Vagina (tissue), 2 donors: ENCODE measurements around the gene IL6. TPM values are rescaled to one million over a fixed set of nuclear protein-coding genes. Genes with fewer than 3 reads are reported as not detected.

Experiments used
- DNase-seq, 2 donors: peaks; one replicate each; pipeline ENCODE4 v3.0.0-alpha.2; 2017; ENCODE audit errors: extremely low spot score in 2 of 2
- H3K27ac ChIP-seq: fragments of 200-600 bp; sonication (generic); one replicate; pipeline ENCODE4 v1.5.1; 2019
- H3K27me3 ChIP-seq: fragments of 200-600 bp; sonication (generic); one replicate; pipeline ENCODE4 v1.5.1; 2019
- H3K36me3 ChIP-seq, 2 donors: fragments of 200-600 bp; sonication (generic); one replicate each; pipeline ENCODE4 v1.5.1; 2017 to 2019
- H3K4me1 ChIP-seq: fragments of 200-600 bp; sonication (generic); one replicate; pipeline ENCODE4 v1.5.1; 2019
- H3K4me3 ChIP-seq, 2 donors: fragments of 200-600 bp; sonication (generic); 1 replicate in 1 of 2; 2 replicates in 1 of 2; pipeline ENCODE4 v1.5.1; 2016 to 2019
- H3K9me3 ChIP-seq: fragments of 200-600 bp; sonication (generic); one replicate; pipeline ENCODE4 v1.5.1; 2019
- POLR2A ChIP-seq, 2 donors: fragments of 450-650 bp; IDR thresholded peaks; one replicate each; pipeline ENCODE4 v1.6.1; 2017; ENCODE audit warnings: antibody characterized with exemption in 2 of 2, mild to moderate bottlenecking in 2 of 2, moderate library complexity in 2 of 2
- POLR2AphosphoS5 ChIP-seq, 2 donors: sonication (generic); formaldehyde crosslinking; IDR thresholded peaks; one replicate each; pipeline ENCODE4 v1.9.0; 2017; ENCODE audit warnings: antibody characterized with exemption in 2 of 2, mild to moderate bottlenecking in 2 of 2, low read depth in 1 of 2; ENCODE audit not compliant: insufficient read depth in 1 of 2
- intact Hi-C: fragments of 100-400 bp; cut with DNase I; formaldehyde crosslinking; loops from one replicate; pipeline ENCODE4 v1.15.1; 2023
- total RNA-seq: library from RNA; depleted of rRNA; stranded (reverse); fragments of >200 nt; gene quantifications from one replicate; pipeline ENCODE4 v1.2.3, GENCODE V29; 2016
- TF ChIP-seq, protein P1 (sequence below), 3 experiments: fragments of 450-650 bp in 2 of 3; fragments of 200-600 bp in 1 of 3; sonication (generic) in 1 of 3; IDR thresholded peaks; one replicate each; pipeline ENCODE4 v1.5.1; 2017 to 2019; ENCODE audit warnings: antibody characterized with exemption in 3 of 3, mild to moderate bottlenecking in 2 of 3, moderate library complexity in 2 of 3

The IL6 gene
- total RNA-seq, 1 donor from 2014 or later = 12.0 TPM

DNA sequence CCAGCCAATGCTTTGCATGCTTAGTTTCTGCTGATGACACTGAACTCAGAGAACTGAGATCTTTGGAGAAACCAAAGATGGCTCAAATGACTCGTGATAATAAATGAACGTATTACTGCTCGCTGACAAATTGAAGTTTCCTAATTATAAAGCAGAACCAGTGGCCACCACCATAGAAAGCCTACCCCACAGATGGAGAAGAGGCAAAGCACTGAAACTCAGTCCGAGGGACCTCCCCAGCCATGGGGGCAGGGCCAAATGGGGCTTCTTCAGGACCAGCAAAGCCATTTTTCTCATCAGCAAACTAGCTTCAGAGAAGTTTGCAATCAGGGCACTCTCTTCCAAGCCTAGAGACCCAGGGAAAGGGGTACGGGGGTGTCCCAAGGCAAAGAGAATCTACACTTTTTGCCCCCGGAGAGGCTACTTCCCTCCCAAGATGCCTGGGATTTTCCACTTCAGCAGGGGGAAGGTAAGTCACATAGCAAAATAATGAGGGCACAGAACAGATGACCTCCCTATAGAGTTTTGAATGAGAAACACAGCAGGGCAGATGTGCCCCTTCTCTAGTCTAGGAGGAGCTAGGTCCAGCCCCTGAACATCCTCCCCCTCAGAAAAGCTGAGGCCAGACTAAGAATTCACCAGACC lies 4.3 kb upstream of the IL6 start:
- no peaks in the 10 kb centered on the region for H3K36me3 ChIP-seq
- H3K4me1 ChIP-seq = peaks cover 10% of the 10 kb centered on the region
- no peak overlapping the region for H3K4me3 ChIP-seq
- H3K27me3 ChIP-seq = no peaks in the 10 kb centered on the region
- no peak overlapping the region for H3K27ac ChIP-seq
- intact Hi-C loops = no loop called here
- no peak for DNase-seq
- H3K9me3 ChIP-seq = no peaks in the 10 kb centered on the region
- TF ChIP-seq POLR2A (IDR thresholded peaks at IDR 0.05) (no peak), POLR2AphosphoS5 (IDR thresholded peaks at IDR 0.05; ENCODE audit: insufficient read depth in 1 of 2, low read depth in 1 of 2) (no peak)
- TF ChIP-seq, protein P1, sequence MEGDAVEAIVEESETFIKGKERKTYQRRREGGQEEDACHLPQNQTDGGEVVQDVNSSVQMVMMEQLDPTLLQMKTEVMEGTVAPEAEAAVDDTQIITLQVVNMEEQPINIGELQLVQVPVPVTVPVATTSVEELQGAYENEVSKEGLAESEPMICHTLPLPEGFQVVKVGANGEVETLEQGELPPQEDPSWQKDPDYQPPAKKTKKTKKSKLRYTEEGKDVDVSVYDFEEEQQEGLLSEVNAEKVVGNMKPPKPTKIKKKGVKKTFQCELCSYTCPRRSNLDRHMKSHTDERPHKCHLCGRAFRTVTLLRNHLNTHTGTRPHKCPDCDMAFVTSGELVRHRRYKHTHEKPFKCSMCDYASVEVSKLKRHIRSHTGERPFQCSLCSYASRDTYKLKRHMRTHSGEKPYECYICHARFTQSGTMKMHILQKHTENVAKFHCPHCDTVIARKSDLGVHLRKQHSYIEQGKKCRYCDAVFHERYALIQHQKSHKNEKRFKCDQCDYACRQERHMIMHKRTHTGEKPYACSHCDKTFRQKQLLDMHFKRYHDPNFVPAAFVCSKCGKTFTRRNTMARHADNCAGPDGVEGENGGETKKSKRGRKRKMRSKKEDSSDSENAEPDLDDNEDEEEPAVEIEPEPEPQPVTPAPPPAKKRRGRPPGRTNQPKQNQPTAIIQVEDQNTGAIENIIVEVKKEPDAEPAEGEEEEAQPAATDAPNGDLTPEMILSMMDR (IDR thresholded peaks at IDR 0.05) = no peak

DNA sequence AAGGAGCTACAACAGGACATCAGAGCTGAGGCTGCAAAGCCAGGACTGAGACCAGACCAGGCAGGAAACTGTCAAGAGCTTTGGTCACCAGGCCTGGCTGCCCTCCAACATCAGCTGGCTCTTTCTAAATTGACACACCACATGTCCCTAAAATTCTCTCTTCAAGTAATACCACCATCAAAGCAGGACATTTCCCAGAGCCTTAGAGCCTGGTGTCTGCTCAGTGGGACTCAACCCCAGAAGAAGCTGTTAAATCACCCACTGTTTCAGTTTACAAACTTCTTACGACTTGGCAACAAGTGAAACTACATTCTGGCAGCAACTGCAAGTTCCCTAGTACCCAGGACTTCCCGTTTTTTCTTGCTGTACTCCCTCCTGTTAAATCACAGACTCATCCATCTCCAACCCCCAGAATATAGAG lies 3.8 kb upstream of the IL6 start:
- H3K27me3 ChIP-seq = no peaks in the 10 kb centered on the region
- peaks cover 10% of the 10 kb centered on the region for H3K4me1 ChIP-seq
- no peaks in the 10 kb centered on the region for H3K36me3 ChIP-seq
- peak overlapping the region; percentile 14 for H3K27ac ChIP-seq
- DNase-seq = no peak
- H3K9me3 ChIP-seq = no peaks in the 10 kb centered on the region
- no peak overlapping the region for H3K4me3 ChIP-seq
- intact Hi-C loops = no loop called here
- TF ChIP-seq, protein P1 (IDR thresholded peaks at IDR 0.05) = no peak
- TF ChIP-seq POLR2A (IDR thresholded peaks at IDR 0.05) = no peak
- TF ChIP-seq POLR2AphosphoS5 (IDR thresholded peaks at IDR 0.05; ENCODE audit: insufficient read depth in 1 of 2, low read depth in 1 of 2) = no peak

DNA sequence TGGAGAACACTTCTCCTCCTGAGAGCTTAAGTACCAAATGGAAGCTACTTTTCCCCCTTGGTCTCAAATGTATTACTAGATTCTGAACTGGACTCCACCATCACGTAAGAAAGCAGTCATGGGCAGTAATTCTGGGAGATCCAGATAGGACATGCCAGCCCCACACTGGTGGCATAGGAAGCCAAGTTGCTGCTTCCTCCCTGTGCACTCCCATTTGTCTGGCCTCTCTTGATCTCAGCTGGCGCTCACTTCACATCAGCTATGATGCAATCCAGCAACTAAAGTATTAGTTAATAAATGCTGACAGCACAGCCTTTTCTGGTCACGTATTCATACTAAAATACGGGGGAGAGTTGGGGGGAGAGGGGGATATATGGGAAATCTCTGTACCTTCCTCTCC lies 3.4 kb upstream of the IL6 start:
- peak overlapping the region; percentile 14 for H3K27ac ChIP-seq
- TF ChIP-seq, protein P1 (IDR thresholded peaks at IDR 0.05) = no peak
- TF ChIP-seq POLR2AphosphoS5 (IDR thresholded peaks at IDR 0.05; ENCODE audit: insufficient read depth in 1 of 2, low read depth in 1 of 2) (no peak), POLR2A (IDR thresholded peaks at IDR 0.05) (no peak)
- no peaks in the 10 kb centered on the region for H3K27me3 ChIP-seq

DNA sequence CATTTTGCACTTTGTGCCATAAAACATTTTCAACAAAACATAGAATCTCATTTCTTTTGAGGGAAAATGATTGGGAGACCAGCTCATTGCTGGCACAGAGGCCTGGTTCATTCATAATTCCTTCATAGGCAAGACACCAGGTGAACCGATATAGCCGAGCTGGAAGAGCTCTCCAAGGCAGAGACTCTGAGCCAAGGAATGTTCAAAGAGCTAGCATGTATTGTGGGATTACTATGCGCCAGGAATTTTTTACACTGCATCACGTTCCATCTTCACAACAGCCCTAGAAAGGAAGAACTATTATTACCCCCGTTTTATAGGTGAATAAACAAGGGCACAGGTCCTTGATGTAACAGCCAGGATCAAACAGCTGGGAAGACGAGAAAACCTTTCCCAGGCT lies 2.1 kb upstream of the IL6 start:
- Histone ChIP-seq H3K27ac (no peak overlapping the region), H3K36me3 (no peaks in the 10 kb centered on the region), H3K27me3 (no peaks in the 10 kb centered on the region), H3K9me3 (no peaks in the 10 kb centered on the region), H3K4me1 (peaks cover 10% of the 10 kb centered on the region), H3K4me3 (no peak overlapping the region)
- intact Hi-C loops = loop anchor here (5.0 kb wide), 1 partner anchor 148 kb away; no protein-coding TSS in a partner anchor
- no peak for DNase-seq
- TF ChIP-seq, protein P1 (IDR thresholded peaks at IDR 0.05) = no peak
- TF ChIP-seq POLR2AphosphoS5 (IDR thresholded peaks at IDR 0.05; ENCODE audit: insufficient read depth in 1 of 2, low read depth in 1 of 2) (no peak), POLR2A (IDR thresholded peaks at IDR 0.05) (no peak)

More for the DNA sequence above, 3.4 kb upstream of the IL6 start:
- no peak overlapping the region for H3K4me3 ChIP-seq
- H3K9me3 ChIP-seq = no peaks in the 10 kb centered on the region
- DNase-seq = no peak
- peaks cover 10% of the 10 kb centered on the region for H3K4me1 ChIP-seq
- H3K36me3 ChIP-seq = no peaks in the 10 kb centered on the region
- intact Hi-C loops = no loop called here

DNA sequence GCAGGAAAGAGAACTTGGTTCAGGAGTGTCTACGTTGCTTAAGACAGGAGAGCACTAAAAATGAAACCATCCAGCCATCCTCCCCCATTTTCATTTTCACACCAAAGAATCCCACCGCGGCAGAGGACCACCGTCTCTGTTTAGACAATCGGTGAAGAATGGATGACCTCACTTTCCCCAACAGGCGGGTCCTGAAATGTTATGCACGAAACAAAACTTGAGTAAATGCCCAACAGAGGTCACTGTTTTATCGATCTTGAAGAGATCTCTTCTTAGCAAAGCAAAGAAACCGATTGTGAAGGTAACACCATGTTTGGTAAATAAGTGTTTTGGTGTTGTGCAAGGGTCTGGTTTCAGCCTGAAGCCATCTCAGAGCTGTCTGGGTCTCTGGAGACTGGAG lies 1.4 kb upstream of the IL6 start:
- no peaks in the 10 kb centered on the region for H3K27me3 ChIP-seq
- H3K4me3 ChIP-seq = no peak overlapping the region
- peaks cover 10% of the 10 kb centered on the region for H3K4me1 ChIP-seq
- no peaks in the 10 kb centered on the region for H3K36me3 ChIP-seq
- no peak overlapping the region for H3K27ac ChIP-seq
- TF ChIP-seq, protein P1 (IDR thresholded peaks at IDR 0.05) = no peak
- TF ChIP-seq POLR2A (IDR thresholded peaks at IDR 0.05) = no peak
- TF ChIP-seq POLR2AphosphoS5 (IDR thresholded peaks at IDR 0.05; ENCODE audit: insufficient read depth in 1 of 2, low read depth in 1 of 2) = no peak
- H3K9me3 ChIP-seq = no peaks in the 10 kb centered on the region
- DNase-seq = no peak
- intact Hi-C loops = loop anchor here (5.0 kb wide), 1 partner anchor 148 kb away; no protein-coding TSS in a partner anchor
